Nucleus accumbens (tissue), 56 donors: ENCODE data around the gene PDIA4.
A peak's percentile ranks its signal among the peaks of the same experiment; 100 is the strongest.
"Not testable (repeated sequence)": the region's sequence is repeated elsewhere in the genome, so short reads cannot be mapped to it uniquely, and the experiment has no call there.

Experiments
- DNase-seq, 56 donors: peaks; one replicate each; lab custom pipeline; 2025; lab: John Stamatoyannopoulos, UW

PDIA4 gene

DNA sequence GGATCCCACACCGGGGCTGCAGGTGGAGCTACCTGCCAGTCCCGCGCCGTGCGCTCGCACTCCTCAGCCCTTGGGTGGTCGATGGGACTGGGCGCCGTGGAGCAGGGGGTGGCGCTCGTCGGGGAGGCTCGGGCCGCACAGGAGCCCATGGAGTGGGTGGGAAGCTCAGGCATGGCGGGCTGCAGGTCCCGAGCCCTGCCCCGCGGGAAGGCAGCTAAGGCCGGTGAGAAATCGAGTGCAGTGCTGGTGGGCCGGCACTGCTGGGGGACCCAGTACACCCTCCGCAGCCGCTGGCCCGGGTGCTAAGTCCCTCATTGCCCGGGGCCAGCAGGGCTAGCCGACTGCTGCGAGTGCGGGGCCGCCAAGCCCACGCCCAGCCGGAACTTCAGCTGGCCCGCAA, 10.3 kb upstream of the PDIA4 start:
- DNase-seq: not testable (repeated sequence)

DNA sequence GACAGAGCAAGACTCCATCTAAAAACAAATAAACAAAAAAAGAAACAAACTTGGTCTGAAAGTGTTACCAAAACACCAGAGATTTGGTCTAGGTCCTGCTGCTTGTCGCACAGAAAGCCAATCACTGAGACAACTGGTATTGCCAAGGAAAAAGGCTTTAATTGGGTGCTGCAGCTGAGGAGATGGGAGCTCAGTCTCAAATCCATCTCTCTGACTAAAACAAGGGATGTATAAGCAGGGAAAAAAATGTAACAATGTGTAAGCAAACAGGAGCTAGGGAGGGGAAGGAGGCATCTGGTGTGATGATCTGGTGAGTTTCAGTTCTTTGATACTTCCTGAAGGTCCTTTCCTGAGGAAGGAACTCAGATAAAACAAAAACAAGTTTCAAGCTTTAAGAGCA, 8.4 kb upstream of the PDIA4 start:
- DNase-seq: no peak

DNA sequence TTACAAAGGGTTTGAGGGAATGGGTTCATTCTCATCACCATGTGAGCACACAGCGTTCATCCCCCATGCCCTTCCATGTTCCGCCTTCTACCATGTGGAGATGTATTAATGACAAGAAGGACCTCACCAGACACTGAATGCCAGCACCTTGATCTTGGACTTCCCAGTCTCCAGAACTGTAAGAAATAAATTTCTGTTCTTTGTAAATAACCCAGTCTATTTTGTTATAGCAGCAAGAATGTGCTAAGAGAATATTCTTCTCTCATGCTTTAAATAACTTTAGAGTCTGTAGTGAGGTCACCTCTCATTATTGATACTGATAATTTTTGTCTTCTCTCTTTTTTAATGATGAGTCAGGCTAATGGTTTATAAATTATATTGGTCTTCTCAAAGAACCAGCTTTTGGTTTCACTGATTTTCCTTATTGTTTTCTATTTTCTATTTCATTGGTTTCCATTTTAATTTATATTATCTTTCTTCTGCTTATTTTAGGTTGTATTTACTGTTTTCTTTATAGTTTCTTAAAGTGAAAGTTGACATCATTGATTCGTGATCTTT, 3.1 kb upstream of the PDIA4 start:
- DNase-seq: no peak

DNA sequence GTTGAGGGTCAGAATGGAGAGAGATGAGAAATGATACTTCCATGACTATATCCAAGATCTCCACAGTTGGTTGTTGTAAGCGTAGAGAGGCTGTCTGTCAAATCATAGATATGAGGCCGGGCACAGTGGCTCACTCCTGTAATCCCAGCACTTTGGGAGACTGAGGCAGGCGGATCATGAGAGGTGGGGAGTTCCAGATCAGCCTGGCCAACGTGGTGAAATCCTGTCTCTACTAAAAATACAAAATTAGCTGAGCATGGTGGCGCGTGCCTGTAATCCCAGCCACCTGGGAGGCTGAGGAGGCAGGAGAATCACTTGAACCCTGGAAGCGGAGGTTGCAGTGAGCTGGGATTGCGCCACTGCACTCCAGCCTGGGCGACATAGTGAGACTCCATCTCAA, 2.1 kb upstream of the PDIA4 start:
- DNase-seq: not testable (repeated sequence)

DNA sequence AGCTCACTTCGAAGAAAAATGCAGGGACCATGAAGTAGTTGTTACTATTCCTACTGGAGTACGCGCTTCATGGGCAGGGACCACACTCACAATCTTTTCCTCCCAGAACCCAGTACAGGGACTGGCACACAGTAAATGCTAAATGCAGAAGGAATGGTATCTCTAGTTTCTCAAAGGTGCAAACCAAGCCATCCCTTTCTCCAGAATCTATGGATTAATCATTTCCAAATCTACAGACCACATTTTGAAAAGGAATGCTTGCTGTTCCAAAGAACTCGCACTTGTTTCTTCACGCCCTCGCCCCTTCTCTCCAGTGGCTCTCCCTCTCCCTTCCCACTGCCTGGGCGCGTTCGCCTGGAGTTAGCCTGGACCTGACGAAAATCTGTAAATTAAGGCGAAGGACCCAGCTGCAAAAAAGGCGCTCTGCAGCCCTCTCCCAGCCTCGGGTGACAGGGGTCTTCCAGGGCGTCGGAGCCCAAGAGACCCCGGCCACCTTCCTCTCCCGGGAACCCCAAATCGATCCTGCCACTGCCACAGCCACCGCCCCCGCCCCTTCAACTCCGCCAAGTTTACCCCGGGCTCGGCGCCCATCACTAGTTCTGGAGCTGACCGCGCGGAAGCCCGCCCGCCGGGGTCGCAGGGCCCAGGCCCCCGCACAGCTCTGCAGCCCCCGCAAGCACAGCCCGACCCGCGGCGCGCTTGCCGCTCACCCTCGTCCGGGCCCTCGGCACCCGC, 527 bp downstream of the PDIA4 start:
- peak in 3 of 56 donors; percentile 46 to 66 (median 48) for DNase-seq

DNA sequence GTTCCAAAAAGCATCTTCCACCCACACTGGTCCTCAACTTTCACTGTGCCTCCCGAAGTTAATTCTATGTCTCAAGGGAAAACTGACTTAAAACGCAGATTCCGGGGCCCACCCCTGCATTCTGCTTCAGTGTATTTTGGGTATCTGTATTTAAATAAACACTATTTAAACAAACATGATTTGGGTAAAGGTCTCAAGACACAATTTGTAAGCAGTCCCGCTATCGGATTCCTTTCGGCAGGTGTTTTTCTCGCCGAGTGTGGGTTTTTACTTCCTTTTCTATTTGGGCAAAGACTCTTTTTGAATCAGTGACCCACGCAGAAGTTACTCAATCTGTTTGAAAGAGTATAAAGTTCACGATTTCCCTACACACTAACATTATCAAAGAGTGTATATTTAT, 1.2 kb downstream of the PDIA4 start:
- DNase-seq: no peak

DNA sequence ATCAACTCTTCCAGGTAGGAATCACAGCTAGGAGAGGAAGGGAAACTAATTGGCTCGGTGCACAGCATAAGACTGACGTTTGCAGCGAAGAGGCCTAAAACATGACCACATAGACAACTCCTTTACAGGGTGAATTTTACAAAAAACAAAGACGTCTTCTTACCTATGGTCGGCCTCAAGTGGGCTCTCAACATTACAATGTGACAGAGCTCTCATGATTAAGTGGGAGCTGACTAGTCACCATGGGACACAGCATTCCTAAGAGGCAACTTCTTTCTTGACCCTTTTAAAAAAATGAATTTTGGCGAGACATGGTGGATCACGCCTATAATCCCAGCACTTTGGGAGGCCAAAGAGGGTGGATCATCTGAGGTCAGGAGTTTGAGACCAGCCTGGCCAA, 4.6 kb downstream of the PDIA4 start:
- DNase-seq: no peak

DNA sequence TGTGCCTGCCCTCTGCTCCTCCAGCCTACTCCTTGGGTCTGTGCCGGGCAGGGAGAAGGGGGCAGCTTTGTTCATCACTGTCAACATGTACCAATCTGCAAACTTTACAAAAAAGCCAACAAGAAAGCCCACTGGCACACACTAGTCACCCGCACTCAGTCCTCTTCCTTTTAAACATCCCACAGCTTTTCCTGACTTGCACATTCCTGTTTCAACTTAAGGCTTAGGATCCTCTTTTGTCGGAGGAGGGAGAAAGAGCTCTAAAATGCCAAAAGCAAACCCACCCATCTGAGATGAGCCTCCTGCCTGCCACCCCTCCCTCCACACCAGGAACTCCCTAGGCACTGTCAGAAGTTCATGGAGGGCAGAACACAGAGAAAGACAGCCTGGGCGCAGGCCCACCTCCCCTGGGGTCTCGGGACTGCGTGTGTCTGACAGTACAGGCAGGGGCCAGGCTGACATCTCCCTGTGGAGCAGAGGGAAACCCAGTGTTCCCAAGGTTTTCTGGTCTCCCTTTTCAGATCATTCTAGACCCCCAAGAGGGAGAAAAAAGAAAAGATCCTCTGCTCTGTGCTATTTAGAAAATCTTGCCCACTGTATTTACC, 5.4 kb downstream of the PDIA4 start:
- DNase-seq: no peak

DNA sequence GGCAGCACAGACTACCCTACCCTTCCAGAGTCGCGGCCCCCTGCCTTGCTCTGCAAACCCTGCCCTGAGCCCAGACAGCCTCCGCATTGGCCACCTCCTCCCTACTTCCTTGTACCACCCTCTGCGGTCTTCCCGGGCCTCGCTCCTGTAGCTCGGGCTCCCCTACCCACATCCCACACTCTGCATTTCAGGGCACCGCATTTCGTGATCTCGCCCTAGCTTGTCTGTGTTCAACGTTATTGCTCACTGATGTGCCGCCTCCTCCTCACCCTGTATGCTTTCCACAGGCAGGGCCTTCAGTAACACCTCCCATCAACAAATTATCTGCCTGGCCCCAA, 6.6 kb downstream of the PDIA4 start:
- DNase-seq: peak in 13 of 56 donors; percentile 5 to 48 (median 23)

DNA sequence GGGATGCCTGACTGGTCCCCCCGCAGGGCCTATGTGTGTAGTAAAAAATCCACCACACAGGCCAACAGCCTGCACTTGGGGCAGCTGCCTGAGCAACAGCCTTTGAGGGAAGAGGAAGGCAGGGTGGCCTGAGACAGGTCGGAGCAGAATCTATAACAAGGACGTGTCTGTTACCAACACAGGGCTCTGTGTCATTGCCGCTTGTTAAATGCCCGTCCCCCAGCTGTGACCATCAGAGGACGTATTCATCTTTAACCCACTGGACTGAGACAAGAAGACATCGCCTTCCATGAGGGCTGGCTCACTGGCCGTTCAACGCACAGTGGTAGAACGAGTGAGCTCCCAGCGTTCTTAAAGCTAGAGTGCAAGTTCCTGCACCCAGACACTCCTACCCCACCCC, 7.8 kb downstream of the PDIA4 start:
- peak in 22 of 56 donors; percentile 2 to 42 (median 18) for DNase-seq

DNA sequence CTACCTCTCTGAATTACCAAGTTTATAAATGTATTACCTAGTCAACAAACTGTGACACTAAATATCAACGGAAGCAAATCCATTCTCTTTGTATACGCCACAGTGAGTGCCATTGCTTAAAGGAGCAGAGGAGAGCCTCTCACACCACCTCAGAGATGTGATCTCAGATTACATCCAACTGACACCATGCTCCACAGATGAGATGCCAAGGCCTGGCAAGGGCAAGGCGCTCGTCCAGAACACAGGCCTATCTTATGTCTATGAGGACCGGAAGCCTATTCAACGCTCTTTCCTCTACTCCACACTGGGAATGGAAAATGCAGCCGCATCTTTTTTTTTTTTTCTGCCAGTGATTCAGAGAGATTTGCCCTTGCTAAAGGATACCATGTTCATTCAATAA, 11.4 kb downstream of the PDIA4 start:
- DNase-seq: no peak

DNA sequence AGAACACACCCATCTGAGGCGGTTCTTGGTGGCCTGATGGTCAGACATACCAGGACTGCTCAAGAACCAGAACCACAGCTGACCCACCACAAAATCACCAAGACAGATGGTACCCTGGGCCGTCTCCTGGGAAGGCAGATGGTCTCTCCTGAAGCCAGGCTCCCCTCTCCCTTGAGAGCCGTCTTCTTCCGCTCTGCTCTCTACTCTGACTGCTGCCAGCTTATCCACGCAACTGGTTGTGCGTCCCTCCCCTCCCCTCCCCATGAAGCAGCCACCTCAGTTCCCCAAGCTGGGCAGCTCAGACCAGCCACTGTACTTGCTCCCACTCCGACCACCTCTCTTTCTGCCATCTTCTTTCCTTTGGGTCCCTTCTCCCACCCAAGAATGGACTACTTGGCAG, 14.0 kb downstream of the PDIA4 start:
- no peak for DNase-seq

DNA sequence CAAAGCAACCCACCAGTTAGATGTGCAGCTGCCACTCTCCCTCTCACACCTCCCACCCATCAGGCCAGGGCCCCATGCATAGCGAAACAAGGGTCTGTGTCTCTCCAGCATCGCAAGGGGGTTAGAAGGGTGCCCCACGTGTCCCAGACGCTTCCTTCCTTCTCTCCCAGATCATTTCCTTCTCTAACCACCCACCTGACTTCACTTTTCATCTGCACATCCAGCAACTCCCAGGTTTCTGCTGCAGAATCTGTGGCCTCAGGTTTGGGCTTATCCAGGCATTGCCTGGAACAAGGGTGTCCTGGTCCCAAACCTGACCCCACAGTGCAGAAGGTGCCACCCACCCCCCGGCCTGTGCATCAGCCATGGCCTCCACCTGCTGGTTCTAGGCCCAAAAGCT, 14.4 kb downstream of the PDIA4 start:
- DNase-seq: no peak

DNA sequence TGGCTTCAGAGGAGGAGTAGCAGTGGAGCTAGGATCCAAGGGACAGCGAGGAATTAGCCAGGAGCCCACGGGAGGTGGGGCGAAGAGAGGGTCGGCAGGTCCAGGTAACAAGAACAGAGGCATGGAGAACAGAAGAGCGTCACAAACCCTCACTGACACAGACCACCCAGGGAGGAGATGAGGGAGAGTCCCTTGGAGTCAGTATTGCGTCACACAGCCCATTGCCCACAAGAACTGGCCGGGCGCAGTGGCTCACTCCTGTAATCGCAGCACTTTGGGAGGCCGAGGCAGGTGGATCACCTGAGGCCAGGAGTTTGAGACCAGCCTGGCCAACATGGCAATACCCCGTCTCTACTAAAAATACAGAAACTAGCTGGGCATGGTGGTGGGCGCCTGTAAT, 15.6 kb downstream of the PDIA4 start:
- DNase-seq: not testable (repeated sequence)

DNA sequence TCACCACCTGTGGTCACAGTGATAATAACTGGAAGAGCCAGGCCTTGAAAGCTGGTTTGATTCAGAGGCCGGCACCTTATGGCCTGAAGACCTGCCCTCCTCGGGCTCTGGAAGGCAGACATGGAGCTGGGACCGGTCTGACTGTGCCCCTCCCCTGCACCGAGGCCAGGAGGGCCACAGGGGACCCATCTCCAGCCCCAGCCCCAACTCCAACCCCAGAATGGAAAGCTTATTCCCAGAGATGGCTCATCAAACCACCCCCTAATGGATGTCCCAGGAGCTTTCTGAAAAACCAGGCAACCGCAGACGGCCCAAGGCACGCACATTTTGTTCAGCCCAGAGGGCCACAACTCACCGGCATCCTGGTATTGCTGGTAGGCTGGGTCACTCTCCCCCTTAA, 16.8 kb downstream of the PDIA4 start:
- DNase-seq: no peak

DNA sequence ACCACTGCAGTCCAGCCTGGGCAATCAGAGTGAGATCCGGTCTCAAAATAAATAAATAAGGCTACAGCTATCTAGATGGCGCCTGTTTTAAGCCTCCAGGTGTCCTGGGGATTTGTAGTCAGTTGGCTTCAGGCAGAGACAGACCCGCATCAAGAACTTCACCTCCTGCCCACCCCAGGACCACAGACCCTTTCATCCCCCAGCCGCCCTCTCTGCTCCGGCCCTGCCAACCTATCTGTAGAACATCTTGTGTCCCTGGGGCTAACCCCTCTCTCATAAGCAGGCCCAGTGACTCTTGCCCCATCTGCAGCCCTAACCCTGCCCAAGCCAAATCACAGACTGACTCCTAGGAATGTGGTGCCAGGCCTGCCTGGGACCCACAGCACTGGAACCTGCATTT, 17.9 kb downstream of the PDIA4 start:
- DNase-seq: no peak

DNA sequence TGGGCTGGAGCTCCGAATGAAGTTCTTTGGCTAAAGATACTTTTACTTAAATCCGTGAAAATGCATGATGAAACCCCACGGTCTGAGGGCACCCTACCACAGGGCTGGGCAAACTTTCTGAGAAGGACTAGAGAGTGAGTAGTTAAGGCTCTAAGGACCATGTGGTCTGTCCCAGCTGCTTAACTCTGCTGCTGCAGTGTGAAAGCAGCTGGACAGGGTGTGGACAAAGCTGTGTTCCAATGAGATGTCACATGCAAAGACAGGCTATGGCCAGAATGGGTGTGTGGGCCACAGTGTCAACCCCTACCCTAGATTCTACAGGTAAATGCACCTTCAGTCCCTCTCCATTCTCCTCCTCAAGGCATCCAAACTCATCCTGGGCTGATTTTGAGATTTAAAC, 18.8 kb downstream of the PDIA4 start:
- no peak for DNase-seq

DNA sequence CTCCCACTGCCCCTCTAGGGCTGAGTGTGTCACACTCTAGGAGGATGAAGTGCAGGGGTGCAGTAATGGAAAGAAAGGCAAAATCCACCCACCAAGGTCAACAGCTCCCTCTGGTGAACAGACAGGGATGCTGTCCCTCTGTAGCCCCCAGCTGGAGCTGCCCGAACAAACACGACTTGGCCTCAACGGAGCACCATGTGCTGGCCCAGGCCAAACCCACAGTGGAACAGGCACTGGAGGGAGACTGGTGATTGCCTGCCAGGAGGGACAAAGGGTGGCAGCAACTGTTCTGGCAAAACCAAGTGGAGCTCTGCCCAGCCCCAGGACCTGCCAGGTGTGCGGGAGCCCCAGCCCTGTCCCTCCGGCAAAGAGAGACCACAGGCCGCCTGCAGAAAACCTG, 20.7 kb downstream of the PDIA4 start:
- DNase-seq: peak in 2 of 56 donors; percentile 7 to 18

DNA sequence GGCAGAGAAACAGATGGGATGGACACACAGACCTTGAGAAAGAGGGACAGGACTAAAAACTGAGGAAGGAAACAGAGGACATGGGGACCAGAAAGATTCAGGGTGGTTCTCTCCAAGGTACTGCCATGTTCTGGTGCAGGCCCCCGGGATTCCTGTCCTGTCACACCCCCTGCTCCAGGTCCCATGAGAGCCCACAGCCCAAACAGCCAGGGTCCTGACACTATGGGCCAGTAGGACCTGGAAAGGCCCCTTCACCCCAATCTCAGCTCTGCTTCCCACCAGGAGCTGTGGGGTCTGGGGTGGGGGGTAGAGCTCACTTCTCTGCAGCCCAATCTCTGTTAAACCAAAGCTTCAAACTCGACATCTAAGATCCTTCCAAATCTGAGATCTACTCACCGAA, 21.2 kb downstream of the PDIA4 start:
- DNase-seq: no peak

DNA sequence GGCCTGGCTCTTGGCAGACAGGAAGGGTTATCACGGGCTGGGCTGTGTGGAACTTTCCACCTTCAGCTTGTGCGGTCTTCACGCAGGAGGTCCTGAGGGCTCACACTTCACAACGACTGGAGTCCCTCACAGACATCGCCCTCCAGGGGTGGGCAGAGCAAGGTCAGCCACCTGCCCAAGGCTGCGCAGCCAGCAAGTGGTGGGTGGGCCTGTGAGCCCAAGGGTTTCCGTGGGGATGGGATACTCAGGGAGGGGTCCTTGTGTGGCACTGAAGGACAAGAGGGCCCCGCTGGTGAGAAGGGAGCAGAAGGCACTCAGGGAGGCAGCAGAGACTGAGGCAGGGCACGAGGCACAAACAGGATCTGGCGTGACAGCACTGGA, 22.0 kb downstream of the PDIA4 start:
- no peak for DNase-seq

DNA sequence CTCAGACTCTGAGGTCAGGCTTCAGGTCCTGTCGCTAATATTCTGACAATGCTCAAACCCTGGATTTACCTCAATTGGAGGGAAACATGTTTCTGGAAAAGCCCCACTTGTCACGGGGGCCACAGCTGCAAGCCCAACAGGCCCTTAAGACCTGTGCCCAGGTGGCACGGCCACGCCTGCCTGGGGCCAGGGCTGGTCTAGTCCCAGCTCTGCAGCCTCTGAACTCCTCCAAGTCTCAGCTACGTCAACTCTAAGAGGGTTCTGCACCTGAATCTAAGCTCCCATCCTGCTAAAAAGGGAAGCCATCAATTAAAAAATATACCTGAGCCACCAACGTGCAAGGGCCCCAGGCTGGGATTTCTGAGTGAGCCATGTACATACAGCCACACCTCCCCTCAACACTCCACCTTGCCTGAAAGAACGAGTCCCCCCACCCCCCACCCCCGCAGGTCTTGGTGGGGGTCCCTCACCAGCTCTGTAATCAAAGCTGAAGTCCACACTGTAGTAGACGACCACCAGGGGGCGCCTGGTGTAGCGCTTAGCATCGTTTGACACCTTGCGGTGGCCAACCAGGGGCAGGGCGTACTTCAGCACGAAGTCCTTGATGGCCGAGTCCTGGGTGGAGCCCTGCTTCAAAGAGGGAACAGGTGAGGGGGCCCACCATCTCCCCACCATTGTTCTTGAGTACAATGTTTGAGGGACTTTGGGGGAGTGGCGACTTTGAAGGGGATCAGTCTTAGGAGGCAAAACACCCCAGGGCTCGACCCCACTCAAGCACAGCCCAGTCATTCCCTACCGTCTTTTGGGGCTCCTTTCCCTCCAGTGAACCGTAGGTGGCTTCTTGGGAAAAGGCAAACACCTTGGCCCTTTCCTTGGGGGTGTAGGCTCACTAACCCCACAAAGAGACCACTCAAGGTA, 22.6 kb downstream of the PDIA4 start:
- DNase-seq: peak in 44 of 56 donors; percentile 6 to 84 (median 38)
